Fibroblast of lung (primary cell): ENCODE results near the gene ARHGAP42.

Experiments used
- CTCF ChIP-seq, 2 donors: IDR thresholded peaks in 1 of 2; conservative IDR thresholded peaks in 1 of 2; 1 replicate in 1 of 2; 2 replicates in 1 of 2; pipeline ENCODE4 v1.5.1; 2011 to 2012; ENCODE audit warnings: low read length in 2 of 2, control low read depth in 1 of 2, inconsistent platforms in 1 of 2, low read depth in 1 of 2, mild to moderate bottlenecking in 1 of 2
- EZH2 ChIP-seq: IDR thresholded peaks from 2 replicates; pipeline ENCODE4 v1.5.1; 2012; ENCODE audit warnings: low read length, control low read depth, mild to moderate bottlenecking; ENCODE audit errors: missing control alignments

- no peak for TF ChIP-seq EZH2
- peak; percentile 39 to 40 for TF ChIP-seq CTCF (conservative IDR thresholded peaks at IDR 0.05 in 1 of 2, IDR thresholded peaks at IDR 0.05 in 1 of 2; ENCODE audit: low read depth in 1 of 2, low read length in 2 of 2)
These were observed 243.2 kb downstream of the ARHGAP42 start for GRCh38 chr11:100930185-100930778.
